SK-N-SH treated with all-trans-retinoic acid at 6 μM for 48 hours (cell line): Measurements from ENCODE around the gene CLDN8.

Experiments
- ATAC-seq: fragments of 200-7000 bp; cut with Tn5 transposase; 3 replicates; pipeline ENCODE4 v1.9.1; 2020; ENCODE audit warnings: mild to moderate bottlenecking, moderate library complexity
- ARNTL ChIP-seq: fragments of 450-650 bp; formaldehyde crosslinking; IDR thresholded peaks from 2 replicates; pipeline ENCODE4 v1.5.0; 2020; ENCODE audit warnings: low read depth, mild to moderate bottlenecking, moderate library complexity, borderline replicate concordance
- BACH2 ChIP-seq: fragments of 250-450 bp; sonication (Bioruptor Pico); IDR thresholded peaks from 2 replicates; pipeline ENCODE4 v1.9.0; 2021; ENCODE audit warnings: mild to moderate bottlenecking, borderline replicate concordance
- CREB5 ChIP-seq: fragments of 250-450 bp; sonication (Bioruptor Pico); IDR thresholded peaks from 2 replicates; pipeline ENCODE4 v1.5.1; 2020; ENCODE audit warnings: low read depth, mild to moderate bottlenecking, moderate library complexity
- ESRRG ChIP-seq: fragments of 250-450 bp; sonication (Bioruptor Pico); IDR thresholded peaks from 2 replicates; pipeline ENCODE4 v1.6.1; 2021; ENCODE audit warnings: mild to moderate bottlenecking
- GLIS3 ChIP-seq: fragments of 250-450 bp; sonication (Bioruptor Pico); IDR thresholded peaks from 2 replicates; pipeline ENCODE4 v1.5.0; 2020; ENCODE audit warnings: mild to moderate bottlenecking, moderate library complexity
- ISL1 ChIP-seq: fragments of 250-450 bp; sonication (Bioruptor Pico); IDR thresholded peaks from 2 replicates; pipeline ENCODE4 v2.1.2; 2022; ENCODE audit warnings: mild to moderate bottlenecking, moderate library complexity
- OSR1 ChIP-seq: fragments of 250-450 bp; sonication (Bioruptor Pico); IDR thresholded peaks from 2 replicates; pipeline ENCODE4 v1.8.0; 2022; ENCODE audit warnings: moderate library complexity, mild to moderate bottlenecking, inconsistent platforms
- PATZ1 ChIP-seq: fragments of 250-450 bp; sonication (Bioruptor Pico); IDR thresholded peaks from 2 replicates; pipeline ENCODE4 v1.8.0; 2020; ENCODE audit warnings: mild to moderate bottlenecking, moderate library complexity, borderline replicate concordance
- PPARA ChIP-seq: fragments of 250-450 bp; sonication (Bioruptor Pico); IDR thresholded peaks from 2 replicates; pipeline ENCODE4 v1.5.0; 2020; ENCODE audit warnings: mild to moderate bottlenecking, borderline replicate concordance
- RARB ChIP-seq: fragments of 250-450 bp; sonication (Bioruptor Pico); IDR thresholded peaks from 2 replicates; pipeline ENCODE4 v1.8.0; 2021; ENCODE audit warnings: mild to moderate bottlenecking, moderate library complexity
- SNAI2 ChIP-seq: fragments of 250-450 bp; sonication (Bioruptor Pico); IDR thresholded peaks from 2 replicates; pipeline ENCODE4 v1.5.0; 2020; ENCODE audit warnings: mild to moderate bottlenecking, moderate library complexity
- TOX ChIP-seq: fragments of 250-450 bp; sonication (Bioruptor Pico); IDR thresholded peaks from 2 replicates; pipeline ENCODE4 v1.8.0; 2021; ENCODE audit warnings: mild to moderate bottlenecking, moderate library complexity, borderline replicate concordance
- ZC3H10 ChIP-seq: fragments of 250-450 bp; sonication (Bioruptor Pico); IDR thresholded peaks from 2 replicates; pipeline ENCODE4 v1.5.1; 2021; ENCODE audit warnings: mild to moderate bottlenecking, moderate library complexity
- ZFP3 ChIP-seq: fragments of 250-450 bp; sonication (Bioruptor Pico); IDR thresholded peaks from 2 replicates; pipeline ENCODE4 v1.5.0; 2020; ENCODE audit warnings: mild to moderate bottlenecking, moderate library complexity
- ZFP30 ChIP-seq: fragments of 450-650 bp; formaldehyde crosslinking; IDR thresholded peaks from 2 replicates; pipeline ENCODE4 v1.5.0; 2022; ENCODE audit warnings: mild to moderate bottlenecking, moderate library complexity
- ZNF565 ChIP-seq: fragments of 450-650 bp; formaldehyde crosslinking; conservative IDR thresholded peaks from 2 replicates; pipeline ENCODE4 v1.5.0; 2020; ENCODE audit warnings: low read depth, mild to moderate bottlenecking, moderate library complexity
- ZNF70 ChIP-seq: fragments of 450-650 bp; formaldehyde crosslinking; IDR thresholded peaks from 2 replicates; pipeline ENCODE4 v1.5.0; 2020; ENCODE audit warnings: mild to moderate bottlenecking, moderate library complexity
- ZNF8 ChIP-seq: fragments of 450-650 bp; formaldehyde crosslinking; IDR thresholded peaks from 2 replicates; pipeline ENCODE4 v1.5.0; 2020; ENCODE audit warnings: mild to moderate bottlenecking, moderate library complexity
- TF ChIP-seq, protein P1 (sequence below): fragments of 250-450 bp; sonication (Bioruptor Pico); IDR thresholded peaks from 2 replicates; pipeline ENCODE4 v1.5.1; 2021; ENCODE audit warnings: mild to moderate bottlenecking, moderate library complexity
- TF ChIP-seq, protein P2 (sequence below): fragments of 250-450 bp; sonication (Bioruptor Pico); IDR thresholded peaks from 2 replicates; pipeline ENCODE4 v1.5.0; 2020; ENCODE audit warnings: mild to moderate bottlenecking, moderate library complexity

CLDN8 gene

DNA sequence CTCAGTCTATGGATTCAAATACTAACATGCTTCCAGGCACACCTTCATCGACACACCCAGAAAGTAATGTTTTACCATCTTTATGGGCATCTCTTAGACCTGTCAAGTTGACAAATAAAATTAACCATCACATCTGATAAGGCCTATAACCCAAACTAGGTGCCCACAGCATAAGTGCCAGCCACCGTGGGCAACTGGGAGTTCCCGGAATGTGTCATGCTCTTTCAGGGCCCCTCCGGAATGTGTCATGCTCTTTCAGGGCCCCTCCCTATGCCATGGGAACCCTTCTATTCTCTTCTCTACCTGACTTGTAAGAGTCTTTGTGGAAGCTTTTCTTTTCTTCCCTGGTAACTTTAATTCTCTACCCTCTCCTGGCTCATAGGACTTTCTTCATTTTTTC is 40.2 kb upstream of the CLDN8 start:
- TF ChIP-seq ZNF8 (CRISPR knock-in tag) (no peak), ESRRG (CRISPR knock-in tag) (no peak), TOX (CRISPR knock-in tag) (no peak), ZFP30 (CRISPR knock-in tag) (no peak), OSR1 (CRISPR knock-in tag) (no peak), BACH2 (CRISPR knock-in tag) (no peak)
- TF ChIP-seq, protein P1, sequence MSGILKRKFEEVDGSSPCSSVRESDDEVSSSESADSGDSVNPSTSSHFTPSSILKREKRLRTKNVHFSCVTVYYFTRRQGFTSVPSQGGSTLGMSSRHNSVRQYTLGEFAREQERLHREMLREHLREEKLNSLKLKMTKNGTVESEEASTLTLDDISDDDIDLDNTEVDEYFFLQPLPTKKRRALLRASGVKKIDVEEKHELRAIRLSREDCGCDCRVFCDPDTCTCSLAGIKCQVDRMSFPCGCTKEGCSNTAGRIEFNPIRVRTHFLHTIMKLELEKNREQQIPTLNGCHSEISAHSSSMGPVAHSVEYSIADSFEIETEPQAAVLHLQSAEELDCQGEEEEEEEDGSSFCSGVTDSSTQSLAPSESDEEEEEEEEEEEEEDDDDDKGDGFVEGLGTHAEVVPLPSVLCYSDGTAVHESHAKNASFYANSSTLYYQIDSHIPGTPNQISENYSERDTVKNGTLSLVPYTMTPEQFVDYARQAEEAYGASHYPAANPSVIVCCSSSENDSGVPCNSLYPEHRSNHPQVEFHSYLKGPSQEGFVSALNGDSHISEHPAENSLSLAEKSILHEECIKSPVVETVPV = no peak
- TF ChIP-seq, all 23 proteins: peak for 0
- ATAC-seq = no peak

- TF ChIP-seq ISL1 (CRISPR knock-in tag) (no peak), ZNF565 (CRISPR knock-in tag) (no peak), ZC3H10 (CRISPR knock-in tag) (no peak), ARNTL (CRISPR knock-in tag) (no peak), ZFP30 (CRISPR knock-in tag) (no peak), ZFP3 (CRISPR knock-in tag) (no peak)
- TF ChIP-seq, protein P1 = no peak
- no peak for ATAC-seq
Observed at GRCh38 chr21:30255679-30256078, 39.8 kb upstream of the CLDN8 start.

- TF ChIP-seq PPARA (CRISPR knock-in tag) (no peak), ZFP30 (CRISPR knock-in tag) (no peak), BACH2 (CRISPR knock-in tag) (no peak), RARB (CRISPR knock-in tag) (no peak), ZNF70 (no peak), ZNF8 (CRISPR knock-in tag) (no peak), SNAI2 (CRISPR knock-in tag) (no peak), GLIS3 (no peak), ESRRG (CRISPR knock-in tag) (no peak), ARNTL (CRISPR knock-in tag) (no peak), PATZ1 (no peak), CREB5 (CRISPR knock-in tag) (no peak), ISL1 (CRISPR knock-in tag) (no peak)
- TF ChIP-seq, protein P1 = no peak
- TF ChIP-seq, protein P2, sequence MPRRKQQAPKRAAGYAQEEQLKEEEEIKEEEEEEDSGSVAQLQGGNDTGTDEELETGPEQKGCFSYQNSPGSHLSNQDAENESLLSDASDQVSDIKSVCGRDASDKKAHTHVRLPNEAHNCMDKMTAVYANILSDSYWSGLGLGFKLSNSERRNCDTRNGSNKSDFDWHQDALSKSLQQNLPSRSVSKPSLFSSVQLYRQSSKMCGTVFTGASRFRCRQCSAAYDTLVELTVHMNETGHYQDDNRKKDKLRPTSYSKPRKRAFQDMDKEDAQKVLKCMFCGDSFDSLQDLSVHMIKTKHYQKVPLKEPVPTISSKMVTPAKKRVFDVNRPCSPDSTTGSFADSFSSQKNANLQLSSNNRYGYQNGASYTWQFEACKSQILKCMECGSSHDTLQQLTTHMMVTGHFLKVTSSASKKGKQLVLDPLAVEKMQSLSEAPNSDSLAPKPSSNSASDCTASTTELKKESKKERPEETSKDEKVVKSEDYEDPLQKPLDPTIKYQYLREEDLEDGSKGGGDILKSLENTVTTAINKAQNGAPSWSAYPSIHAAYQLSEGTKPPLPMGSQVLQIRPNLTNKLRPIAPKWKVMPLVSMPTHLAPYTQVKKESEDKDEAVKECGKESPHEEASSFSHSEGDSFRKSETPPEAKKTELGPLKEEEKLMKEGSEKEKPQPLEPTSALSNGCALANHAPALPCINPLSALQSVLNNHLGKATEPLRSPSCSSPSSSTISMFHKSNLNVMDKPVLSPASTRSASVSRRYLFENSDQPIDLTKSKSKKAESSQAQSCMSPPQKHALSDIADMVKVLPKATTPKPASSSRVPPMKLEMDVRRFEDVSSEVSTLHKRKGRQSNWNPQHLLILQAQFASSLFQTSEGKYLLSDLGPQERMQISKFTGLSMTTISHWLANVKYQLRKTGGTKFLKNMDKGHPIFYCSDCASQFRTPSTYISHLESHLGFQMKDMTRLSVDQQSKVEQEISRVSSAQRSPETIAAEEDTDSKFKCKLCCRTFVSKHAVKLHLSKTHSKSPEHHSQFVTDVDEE = no peak
- TF ChIP-seq, all 23 proteins: peak for 0
- ATAC-seq = no peak
Observed at GRCh38 chr21:30251781-30252180, 35.9 kb upstream of the CLDN8 start.
